Islet of Langerhans (tissue), 1 donor: ENCODE measurements around the gene SRGN.

Experiments used
- FAIRE-seq: peaks from one replicate; lab custom pipeline; 2011; peaks lifted over from hg19 to GRCh38; lab: Jason Lieb, UNC

SRGN gene

DNA sequence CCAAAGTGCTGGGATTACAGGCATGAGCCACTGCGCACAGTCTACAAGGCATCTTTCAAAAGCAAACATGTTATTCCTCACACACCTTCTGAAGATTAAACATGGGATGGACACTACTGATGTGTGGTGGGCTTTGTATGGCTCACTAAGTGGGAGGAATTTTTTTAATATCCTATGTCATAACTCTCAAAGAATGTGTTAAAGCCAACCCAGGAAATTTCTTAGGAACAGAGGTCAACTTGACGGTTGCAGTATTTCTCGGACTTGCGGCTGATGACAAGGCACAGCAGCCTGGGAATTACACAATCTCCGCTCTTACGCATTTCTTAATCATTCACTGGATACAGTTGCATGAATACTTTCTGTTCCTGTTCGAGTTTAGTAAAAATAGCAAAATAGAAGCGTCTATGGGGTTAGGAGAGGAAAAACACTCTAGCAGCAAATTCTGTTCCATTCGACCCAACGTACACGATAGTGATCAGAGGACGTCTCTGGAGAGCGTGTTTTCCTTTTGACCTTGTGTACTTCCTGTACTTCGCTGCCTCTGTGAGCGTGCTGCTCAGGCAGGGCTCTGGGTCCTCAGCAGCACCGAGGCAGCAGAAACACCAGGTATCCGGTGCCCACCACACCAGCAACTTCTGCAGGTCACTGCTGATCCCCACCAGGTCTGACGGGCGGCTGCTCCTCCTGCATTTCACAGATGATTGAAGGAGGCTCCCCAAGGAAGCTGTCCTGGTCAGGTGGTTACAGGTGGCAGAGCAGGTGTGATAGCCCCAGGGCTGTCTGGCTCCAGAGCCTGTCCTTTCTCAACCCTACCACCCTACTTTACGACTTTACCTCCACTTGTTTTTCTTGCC lies 26.4 kb upstream of the SRGN start:
- no peak for FAIRE-seq

DNA sequence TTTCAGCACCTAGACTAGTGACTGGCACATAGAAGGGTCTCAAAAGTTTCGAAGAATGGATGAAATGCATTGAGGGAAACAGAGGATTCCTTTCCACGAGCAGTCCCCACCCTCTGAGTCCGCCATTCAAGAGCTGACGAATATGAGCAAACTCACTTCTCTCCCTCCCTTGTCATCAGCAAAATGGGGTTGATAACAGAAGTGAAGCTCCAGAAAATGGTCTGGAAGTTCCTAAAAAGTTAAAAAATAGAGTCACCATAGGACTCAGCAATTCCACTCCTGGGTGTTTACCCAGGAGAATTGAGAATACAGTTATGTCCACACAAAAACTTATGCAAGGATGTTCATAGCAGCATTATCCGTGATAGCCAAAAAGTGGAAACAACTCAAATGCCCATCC lies 25.0 kb upstream of the SRGN start:
- no peak for FAIRE-seq

DNA sequence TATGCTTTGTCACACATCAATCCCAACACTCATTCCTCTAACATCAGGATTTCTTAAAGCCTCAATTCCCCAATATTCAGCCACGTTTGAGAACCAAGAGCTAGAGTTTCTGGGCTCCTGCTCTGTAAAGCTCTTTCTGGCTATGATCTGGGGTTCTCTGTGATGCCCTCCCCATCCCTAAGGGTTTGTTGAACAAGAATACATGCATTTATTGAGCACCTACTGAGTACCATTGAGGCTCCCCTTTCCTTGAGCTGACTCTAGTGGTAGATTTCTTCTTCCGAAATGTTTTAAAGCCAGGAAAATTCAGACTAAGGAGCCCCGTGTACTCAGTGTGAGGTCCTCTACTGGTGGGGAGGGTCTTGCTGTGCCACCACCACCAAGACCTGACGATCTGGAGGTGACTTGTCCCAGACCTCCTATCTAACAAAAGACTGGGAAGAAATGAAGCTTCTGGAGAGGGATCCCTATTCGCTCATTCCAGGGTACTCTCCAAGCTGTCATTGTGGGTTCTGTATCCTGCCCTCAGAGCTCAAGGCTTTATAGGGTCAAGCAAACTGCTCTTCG lies 23.1 kb upstream of the SRGN start:
- no peak for FAIRE-seq

DNA sequence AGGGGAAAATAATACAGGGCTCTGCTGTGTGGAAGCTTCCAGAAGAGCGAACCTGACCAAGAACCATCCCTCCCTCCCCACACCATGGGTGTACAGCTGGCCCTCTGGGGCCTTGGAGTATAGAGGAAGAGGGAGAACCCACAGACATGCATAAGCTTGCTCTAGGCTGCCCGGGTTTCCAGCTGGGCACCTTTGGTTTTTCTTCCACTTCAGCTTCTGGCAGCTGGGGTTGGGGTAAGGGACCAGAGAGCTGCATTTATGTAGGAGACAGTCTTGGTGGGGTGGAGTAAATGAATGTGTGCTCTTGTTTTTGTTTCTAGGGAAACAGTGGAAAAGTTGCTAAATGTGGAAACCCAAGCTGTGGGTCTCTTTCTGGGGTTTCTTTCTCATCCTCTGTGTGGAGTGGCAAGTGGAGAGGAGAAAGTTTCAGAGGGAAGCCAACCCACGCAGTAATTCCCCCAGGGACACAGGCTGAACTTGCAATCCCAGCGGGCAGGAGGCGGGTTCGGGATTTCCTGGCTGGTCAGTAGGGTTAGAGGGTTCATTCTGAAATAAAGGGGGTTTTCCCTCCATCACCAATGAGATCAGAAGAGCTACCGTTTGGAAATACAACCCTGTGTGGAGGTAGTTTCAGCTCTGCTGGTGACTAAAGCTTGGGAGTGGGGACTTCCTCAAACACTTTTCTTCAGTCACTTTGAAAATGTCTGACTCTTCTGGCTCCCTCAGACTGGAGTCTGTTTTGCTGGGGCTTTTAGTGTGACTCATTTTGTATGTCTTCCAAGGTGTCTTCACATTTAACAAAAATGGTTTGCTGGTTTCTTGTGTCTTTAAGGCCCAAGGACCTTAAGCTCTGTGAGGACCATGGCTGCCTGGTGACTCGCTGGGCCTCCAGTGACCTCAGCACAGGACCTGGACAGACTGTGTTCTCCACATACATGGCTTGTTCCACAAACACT lies 22.2 kb upstream of the SRGN start:
- FAIRE-seq = no peak

DNA sequence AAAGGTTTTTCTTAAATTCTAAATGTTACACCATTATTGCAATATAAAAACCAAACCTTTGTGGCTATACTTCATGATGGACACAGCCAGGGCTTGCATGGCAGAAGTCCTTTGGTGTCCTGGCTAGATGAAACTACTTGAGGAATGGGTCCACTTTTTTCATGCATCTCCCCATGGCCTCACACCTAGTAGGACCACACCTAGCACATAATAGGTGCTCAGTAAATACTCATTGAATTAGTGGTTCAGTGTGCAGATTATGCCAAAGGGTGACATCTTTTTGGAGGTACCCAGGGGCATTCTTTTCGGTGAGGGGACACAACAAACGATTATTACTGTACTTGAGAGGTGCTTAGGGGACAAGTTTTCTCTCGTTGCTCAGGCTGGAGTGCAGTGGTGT lies 20.7 kb upstream of the SRGN start:
- no peak for FAIRE-seq

DNA sequence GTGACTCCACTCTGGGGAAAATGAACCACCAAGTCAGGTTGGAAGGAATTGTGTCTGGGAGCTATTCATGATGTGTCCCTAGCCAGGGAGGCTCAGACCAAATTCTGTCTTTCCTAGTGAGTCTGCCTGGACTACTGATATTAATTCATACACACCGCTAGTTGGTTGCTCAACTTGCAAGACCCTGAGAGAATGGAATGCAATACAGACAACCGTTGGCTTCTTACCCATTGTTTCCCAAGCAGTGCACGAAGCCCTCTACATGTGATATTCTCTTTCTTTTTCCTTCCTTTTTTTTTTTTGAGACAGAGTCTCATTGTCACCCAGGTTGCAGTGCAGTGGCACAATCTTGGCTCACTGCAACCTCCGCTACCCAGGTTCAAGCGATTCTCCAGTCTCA lies 19.4 kb upstream of the SRGN start:
- FAIRE-seq = no peak

DNA sequence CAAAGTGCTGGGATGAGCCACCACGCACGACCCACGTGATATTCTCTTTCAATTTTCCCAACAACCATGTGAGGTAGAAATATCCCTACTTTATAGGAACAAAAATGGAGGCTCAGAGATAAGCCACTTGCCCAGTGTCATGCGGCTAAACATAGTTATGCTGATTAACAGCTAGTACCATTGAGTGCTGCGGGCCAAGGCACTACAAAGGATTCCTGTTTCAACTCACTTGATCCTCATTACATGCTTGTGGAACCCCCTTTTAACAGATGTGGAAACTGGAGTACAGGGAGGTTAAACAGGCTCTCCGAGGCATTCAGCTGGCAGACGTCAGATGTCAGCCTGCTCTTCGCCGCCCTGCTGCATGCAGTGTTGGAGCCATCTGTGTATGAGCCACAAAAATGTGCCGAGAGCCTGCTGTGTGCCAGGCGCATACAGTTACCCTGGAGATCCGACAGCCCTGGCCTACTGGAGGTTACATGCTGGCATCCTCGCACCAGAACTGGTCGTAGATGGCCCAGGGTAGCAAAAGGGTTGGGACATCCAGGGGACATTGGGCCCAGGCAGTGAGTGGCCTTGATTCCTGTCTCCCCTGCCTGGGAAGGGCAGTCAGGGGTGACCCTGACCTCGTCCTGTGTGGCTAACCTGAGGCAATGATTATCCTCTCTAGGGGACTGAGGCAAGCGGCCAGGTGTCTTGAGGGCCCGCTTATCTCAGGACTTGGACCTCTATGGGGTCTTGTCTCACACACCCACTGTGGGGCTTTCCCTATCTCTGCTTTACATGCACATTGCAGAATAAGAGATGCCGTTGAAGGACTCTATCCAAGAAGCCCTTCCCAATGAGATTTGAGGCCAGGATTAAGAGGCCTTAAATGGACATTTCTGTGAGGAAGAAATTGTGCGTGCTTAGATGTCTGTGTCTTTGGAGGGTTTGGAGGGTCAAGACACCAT lies 18.5 kb upstream of the SRGN start:
- no peak for FAIRE-seq

DNA sequence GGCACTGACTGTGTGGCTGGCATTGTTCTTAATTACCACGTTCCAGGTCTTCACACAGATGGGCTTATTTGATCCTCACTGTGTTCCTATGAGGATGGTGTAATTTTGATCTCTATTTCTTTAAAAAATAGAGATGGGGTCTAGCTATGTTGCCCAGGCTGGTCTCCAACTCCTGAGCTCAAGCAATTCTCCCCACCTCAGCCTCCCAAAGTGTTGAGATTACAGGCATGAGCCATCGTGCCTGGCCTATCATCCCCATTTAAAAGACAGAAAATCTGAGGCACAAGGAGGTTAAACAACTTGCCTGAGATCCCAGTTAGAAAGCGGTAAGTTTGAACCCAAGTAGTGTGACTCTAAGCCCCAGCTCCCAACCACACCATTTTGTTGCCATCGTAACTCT lies 17.0 kb upstream of the SRGN start:
- FAIRE-seq = no peak

DNA sequence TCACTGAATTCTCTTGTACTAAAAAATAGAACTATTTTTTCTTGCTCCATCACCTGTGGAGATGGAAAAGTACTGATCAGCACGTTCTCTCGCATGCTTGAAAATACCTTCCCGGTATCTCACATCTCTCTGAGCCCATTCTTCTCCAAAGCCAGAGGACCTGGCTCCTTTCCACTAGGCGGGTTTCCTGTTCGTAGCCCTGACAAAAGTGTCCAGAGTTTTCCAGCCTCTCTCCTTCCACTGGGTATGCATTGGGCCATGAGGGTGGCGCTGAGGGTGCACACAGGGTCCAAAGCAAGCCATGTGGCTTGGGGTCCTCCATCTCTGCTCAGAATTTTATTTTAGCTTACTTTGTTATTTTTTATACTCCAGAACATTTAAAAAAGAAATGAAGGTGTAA lies 16.3 kb upstream of the SRGN start:
- no peak for FAIRE-seq

DNA sequence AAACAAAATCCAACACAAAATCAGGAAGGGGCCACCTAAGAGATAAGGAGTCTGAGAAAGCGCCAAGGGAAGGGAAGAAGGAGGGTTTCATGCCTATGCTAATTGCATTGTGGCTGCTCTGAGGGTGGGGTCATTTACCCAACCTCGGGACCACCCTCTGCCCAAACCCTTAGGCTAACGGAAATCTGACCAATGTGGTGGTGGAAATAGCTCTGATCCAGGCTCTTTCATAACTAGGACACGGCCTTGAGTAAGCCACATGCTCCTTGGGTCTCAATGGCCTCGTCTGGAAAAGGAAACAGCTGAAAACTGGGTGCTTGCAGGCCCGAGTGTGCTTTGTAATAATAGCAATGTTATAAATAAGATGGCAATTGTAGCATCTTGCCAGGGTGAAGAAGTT lies 14.9 kb upstream of the SRGN start:
- no peak for FAIRE-seq

DNA sequence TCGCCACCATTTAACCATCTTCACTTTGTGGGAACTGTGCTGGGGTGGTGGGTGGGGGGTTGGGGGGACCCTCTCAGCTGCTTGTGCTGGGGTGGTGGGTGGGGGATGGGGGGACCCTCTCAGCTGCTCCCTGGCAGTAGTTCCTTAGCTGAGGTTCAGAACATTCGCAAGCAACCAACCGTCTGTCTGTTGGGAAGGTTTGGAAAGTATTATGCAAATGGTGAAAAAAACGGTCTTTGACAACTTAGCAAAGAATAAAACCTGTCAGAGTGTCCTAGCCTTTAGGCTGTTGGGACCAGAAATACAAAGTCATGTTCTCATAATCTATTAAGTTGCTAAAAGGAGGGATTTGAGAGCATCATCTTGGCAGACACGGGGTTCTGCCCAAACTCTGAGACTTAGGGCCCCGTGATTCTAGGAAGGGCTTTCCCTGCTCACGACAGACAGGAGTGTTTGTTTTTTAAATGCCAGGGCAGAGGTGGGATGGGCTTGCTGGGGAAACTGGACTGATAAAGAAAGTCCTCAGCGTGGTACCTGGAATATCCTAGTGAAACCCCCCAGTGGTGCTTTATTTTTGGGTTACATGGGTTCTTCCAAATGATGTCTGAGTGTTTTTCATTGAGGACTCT lies 14.1 kb upstream of the SRGN start:
- no peak for FAIRE-seq

DNA sequence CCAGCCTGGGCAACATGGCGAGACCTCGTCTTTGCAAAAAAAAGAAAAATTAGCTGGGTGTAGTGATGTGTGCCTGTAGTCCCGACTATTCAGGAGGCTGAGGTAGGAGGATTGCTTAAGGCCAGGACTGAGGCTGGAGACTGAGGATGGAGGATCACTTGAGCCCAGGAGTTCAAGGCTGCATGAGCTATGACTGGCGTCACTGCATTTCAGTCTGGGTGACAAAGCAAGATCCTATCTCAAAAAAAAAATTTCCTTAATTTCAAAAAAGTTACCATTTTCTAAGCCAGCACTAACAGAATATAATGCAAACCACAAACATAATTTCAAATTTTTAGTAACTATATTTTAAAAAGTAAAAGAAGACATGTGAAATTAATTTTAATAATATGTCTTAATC lies 13.4 kb upstream of the SRGN start:
- no peak for FAIRE-seq

DNA sequence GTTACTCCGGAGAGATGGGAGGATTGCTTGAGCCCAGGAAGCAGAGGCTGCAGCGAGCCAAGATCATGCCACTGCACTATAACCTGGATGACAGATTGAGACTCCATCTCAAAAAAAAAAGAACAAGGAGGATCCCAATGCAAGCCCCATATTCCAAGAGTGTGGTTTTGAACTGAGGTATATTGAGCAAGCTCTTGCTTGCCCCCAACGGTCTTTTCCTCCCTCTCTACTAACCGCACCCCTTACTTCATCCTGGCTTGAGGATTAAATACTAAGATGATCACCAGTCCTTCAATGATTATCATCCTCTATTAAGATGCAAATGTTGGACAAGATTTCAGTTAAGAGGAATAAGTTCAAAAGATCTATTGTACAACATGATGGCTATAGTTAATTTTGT lies 12.5 kb upstream of the SRGN start:
- no peak for FAIRE-seq

DNA sequence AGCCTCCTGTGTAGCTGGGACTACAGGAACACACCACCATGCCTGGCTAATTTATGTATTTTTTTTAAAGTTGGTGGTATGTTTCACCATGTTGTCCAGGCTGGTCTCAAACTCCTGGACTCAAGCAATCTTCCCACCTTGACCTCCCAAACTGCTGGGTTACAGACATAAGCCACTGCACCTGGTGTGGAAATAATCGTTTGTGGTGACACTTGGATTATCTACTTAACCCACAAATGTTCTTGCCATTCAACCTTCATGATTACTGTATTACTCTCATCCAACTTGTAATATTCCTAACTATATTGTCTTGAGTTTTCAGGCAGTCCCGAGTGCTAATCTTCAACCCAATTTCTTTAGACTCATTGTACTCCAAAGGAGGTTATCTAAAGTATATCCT lies 9.6 kb upstream of the SRGN start:
- FAIRE-seq = no peak

DNA sequence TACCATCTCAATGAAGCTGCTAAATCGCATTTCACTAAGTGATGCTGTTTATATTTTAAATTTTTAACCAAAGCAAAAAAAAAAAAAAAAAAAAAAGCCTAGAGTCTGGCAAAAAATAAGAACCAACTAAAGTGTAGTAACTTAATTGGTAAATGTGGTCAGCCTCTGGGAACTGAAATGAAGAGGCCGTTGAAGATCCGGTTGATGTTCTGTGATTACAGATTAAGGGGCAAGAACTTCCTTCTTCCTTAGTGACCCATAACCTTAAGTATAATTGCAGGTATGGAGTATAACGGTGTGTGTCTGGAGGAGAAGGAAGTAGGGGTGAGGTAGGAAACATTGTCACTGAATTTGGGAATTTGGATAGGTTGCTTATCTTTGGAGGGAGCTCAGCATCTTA lies 7.7 kb upstream of the SRGN start:
- FAIRE-seq = no peak

DNA sequence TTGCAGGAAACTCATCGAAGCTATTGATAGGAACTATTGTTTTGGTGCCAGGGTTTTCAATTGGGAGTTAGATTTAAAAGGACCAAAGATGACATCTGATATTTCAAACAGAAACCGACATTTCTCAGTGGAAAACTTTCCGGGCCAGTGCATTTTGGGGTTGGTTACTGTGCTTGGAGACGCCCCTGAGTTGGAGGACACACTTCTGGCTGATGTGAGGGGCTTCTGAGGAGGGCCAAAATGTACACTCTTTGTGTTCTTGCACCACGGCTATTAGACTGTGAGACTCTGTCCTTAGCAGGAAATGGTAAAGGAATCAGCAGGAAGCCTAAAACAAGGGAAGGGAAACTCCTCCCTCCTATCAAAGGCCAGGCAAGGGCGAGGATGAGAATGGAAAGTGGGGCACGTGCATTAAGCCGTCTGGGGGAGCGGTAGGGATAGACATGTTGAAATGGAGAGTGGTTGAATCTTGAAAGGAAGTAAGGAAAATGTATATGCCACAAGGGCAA lies 1.8 kb upstream of the SRGN start:
- no peak for FAIRE-seq

DNA sequence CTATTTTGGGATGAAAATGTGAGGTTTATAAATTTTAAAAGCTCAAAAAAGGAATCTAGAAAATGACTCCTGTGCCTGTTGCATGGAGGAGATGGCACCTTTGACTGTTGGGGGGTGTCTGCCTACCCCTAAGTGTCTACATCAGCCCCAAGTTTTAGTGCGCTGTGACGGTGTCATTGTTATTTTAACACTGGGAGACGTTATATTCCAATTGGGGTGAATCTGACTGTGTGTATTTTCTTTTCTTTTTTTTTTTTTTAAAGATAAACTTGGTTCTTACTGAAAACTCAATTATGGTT lies 517 bp downstream of the SRGN start:
- FAIRE-seq = no peak

DNA sequence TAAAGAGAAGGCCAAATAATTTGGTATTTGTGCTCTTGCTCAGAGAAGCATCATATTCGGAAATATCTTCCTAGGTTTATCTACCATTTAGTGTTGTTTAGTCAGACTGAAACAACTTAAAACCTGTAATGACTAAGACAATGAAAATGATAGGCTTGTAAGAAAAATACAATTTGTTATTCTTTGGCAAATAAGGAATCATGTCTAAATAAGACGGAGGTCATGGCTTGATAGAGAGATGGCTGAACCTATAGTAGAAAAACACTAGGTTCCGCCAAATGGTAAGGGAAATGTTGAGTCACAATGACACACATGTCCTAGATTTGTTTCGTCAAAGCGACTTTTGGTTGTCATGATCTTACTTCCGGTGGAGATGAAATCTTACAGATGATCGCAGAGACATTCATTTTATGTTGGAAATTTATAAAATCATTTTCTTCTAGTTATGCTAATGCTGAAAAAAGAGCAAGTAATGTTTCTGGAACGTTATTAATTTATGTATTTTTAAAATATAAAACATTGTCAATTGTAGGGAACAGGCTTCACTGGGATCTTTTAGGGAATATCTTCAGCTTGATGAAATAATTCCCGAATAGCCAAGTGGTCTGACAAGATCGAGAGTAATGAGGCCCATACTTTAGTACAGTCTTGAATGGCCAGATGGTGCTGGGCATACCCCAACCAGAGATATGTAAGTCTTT lies 1.0 kb downstream of the SRGN start:
- no peak for FAIRE-seq

DNA sequence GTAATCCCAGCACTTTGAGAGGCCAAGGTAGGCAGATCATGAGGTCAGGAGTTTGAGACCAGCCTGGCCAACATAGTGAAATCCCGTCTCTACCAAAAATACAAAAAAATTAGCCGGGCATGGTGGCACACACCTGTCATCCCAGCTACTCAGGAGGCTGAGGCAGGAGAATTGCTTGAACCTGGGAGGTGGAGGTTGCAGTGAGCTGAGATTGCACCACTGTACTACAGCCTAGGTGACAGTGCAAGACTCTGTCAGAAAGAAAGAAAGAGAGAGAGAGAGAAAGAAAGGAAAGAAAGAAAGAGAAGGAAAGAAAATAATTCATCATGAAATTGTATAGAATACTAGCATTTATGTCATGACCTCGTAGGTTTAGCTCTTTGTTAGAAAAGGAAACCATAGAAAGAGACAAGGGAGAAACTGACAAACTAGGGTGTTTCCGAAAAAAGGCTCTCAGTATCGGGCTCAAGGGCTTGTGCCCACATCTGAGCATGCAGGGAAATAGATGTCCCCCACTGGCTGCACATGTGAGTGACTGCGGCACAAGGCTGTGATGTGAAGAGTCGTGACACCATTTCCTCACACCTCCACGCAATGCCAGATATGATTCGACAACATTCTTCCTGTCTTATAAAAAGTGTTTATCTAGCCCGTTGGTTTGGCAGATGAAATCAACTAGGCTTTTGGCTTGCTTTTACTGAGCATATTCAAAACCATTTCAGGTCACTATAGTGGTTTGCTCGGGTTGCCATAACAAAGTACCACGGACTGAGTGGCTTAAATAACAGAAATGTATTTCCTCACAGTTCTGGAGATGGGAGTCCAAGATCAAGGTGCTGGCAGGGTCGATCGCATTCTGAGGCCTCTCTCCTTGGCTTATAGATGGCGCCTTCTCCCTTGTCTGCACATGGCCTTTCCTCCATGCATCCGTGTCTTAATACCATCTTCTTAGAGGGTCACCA lies 2.0 kb downstream of the SRGN start:
- no peak for FAIRE-seq

DNA sequence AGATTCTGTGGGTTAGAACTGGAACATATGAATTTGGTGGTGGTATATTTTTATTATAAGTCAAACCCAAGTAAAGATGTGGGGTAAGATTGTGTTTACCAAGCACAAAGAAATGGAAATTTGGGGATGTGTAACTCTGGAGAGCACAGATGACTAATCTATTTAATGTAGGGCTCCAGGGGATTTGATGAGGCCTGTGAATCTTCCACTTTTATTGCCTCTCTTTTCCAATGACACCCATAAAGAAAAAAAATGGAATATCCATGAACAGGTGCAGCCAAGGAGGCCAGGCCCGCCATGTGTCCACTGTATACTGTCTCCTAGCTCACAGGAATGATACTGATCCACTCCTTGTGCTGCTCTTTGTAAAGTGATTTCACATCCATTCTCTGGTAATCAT lies 2.8 kb downstream of the SRGN start:
- FAIRE-seq = no peak
